Endothelial cell of umbilical vein (primary cell): ENCODE measurements around the gene DPYD. TPM values are rescaled to one million over a fixed set of nuclear protein-coding genes. Genes with fewer than 3 reads are reported as not detected.

ENCODE experiments used
- BruUV-seq: library from RNA; stranded (reverse); fragments of 400-500 nt; replicated peaks from 2 replicates; lab custom pipeline; 2021; lab: Mats Ljungman, UMichigan
- CTCF ChIA-PET: fragments of 300-600, 350-600 bp; sonication (Branson Sonifier 250); formaldehyde crosslinking; loops from one replicate; lab custom pipeline; 2021; ENCODE audit warnings: antibody characterized with exemption, inconsistent platforms; lab: Charles Lee
- POLR2A ChIA-PET: fragments of 300-600, 350-600 bp; sonication (Branson Sonifier 250); formaldehyde crosslinking; loops from one replicate; lab custom pipeline; 2021; ENCODE audit warnings: antibody characterized with exemption, inconsistent platforms; lab: Charles Lee
- DNase-seq: peaks from one replicate; pipeline ENCODE4 v3.0.0-alpha.2; 2011; ENCODE audit warnings: low read depth, low spot score
- FAIRE-seq: peaks from 2 replicates; lab custom pipeline; 2011; peaks lifted over from hg19 to GRCh38; lab: Jason Lieb, UNC
- H2AFZ ChIP-seq: 2 replicates; pipeline ENCODE4 v1.6.0; 2012; ENCODE audit warnings: low read depth, low read length, control low read depth, inconsistent platforms
- H3K27ac ChIP-seq: 2 replicates; pipeline ENCODE4 v1.5.1; 2011; ENCODE audit warnings: low read depth, mild to moderate bottlenecking, control low read depth, low read length, moderate library complexity; ENCODE audit not compliant: insufficient read depth
- H3K27me3 ChIP-seq, 2 experiments: 2 replicates each; pipeline versions ENCODE4 v1.6.0 to v1.6.1; 2011; ENCODE audit warnings: low read length in 2 of 2, mixed read lengths in 1 of 2; ENCODE audit not compliant: control insufficient read depth in 2 of 2, insufficient read depth in 2 of 2
- H3K36me3 ChIP-seq, 2 experiments: 2 replicates in 1 of 2; 3 replicates in 1 of 2; pipeline ENCODE4 v1.5.1; 2011; ENCODE audit warnings: low read length in 2 of 2, mild to moderate bottlenecking in 1 of 2, moderate library complexity in 1 of 2; ENCODE audit not compliant: control insufficient read depth in 2 of 2, insufficient read depth in 2 of 2; ENCODE audit errors: extremely low read depth in 1 of 2
- H3K4me1 ChIP-seq: 3 replicates; pipeline ENCODE4 v1.5.1; 2011; ENCODE audit warnings: mild to moderate bottlenecking, low read length; ENCODE audit not compliant: control insufficient read depth, insufficient read depth; ENCODE audit errors: extremely low read depth
- H3K4me2 ChIP-seq: 2 replicates; pipeline ENCODE4 v1.6.1; 2011; ENCODE audit warnings: low read length, control low read depth, mixed read lengths; ENCODE audit not compliant: insufficient read depth
- H3K4me3 ChIP-seq, 3 experiments: fragments of 200-600 bp in 1 of 3; sonication (generic), shearing (Covaris generic) in 1 of 3; replicated peaks in 1 of 3; 2 replicates each; pipeline ENCODE4 v1.5.1; 2011 to 2016; ENCODE audit warnings: control low read depth in 3 of 3, low read length in 3 of 3, mild to moderate bottlenecking in 2 of 3, inconsistent platforms in 1 of 3, low read depth in 1 of 3, moderate library complexity in 1 of 3; ENCODE audit not compliant: insufficient read depth in 1 of 3
- H3K79me2 ChIP-seq: 2 replicates; pipeline ENCODE4 v1.6.0; 2012; ENCODE audit warnings: low read length, inconsistent platforms; ENCODE audit not compliant: control insufficient read depth, insufficient read depth
- H3K9ac ChIP-seq: replicated peaks from 2 replicates; pipeline ENCODE3; 2011; ENCODE audit warnings: low read length, control low read depth; ENCODE audit not compliant: insufficient read depth; ENCODE audit errors: extremely low read depth
- H3K9me1 ChIP-seq: replicated peaks from 3 replicates; pipeline ENCODE4 v1.6.0; 2011; ENCODE audit warnings: mild to moderate bottlenecking, low read length; ENCODE audit not compliant: control insufficient read depth, insufficient read depth; ENCODE audit errors: extremely low read depth
- H3K9me3 ChIP-seq: replicated peaks from 2 replicates; pipeline ENCODE4 v1.5.1; 2012; ENCODE audit warnings: low read length, inconsistent platforms; ENCODE audit not compliant: control insufficient read depth, insufficient read depth
- H4K20me1 ChIP-seq: replicated peaks from 2 replicates; pipeline ENCODE3; 2011; ENCODE audit warnings: mild to moderate bottlenecking, low read length; ENCODE audit not compliant: control insufficient read depth, insufficient read depth; ENCODE audit errors: extremely low read depth
- CTCF ChIP-seq, 2 donors: IDR thresholded peaks; 1 replicate in 1 of 2; 2 replicates in 1 of 2; pipeline ENCODE4 v1.5.1; 2011; ENCODE audit warnings: low read length in 2 of 2, mild to moderate bottlenecking in 2 of 2, moderate library complexity in 2 of 2, control low read depth in 1 of 2, inconsistent platforms in 1 of 2, low read depth in 1 of 2; ENCODE audit not compliant: insufficient read depth in 1 of 2; ENCODE audit errors: extremely low read depth in 1 of 2
- EZH2 ChIP-seq: IDR thresholded peaks from 2 replicates; pipeline ENCODE4 v1.6.1; 2012; ENCODE audit warnings: borderline replicate concordance, low read depth, mild to moderate bottlenecking, moderate library complexity, low read length, inconsistent platforms; ENCODE audit not compliant: severe bottlenecking
- FOS ChIP-seq: IDR thresholded peaks from 2 replicates; pipeline ENCODE4 v1.6.1; 2011; ENCODE audit warnings: mild to moderate bottlenecking, low read length, moderate library complexity, borderline replicate concordance; ENCODE audit not compliant: insufficient read depth
- GATA2 ChIP-seq: IDR thresholded peaks from 2 replicates; pipeline ENCODE4 v1.7.0; 2011; ENCODE audit warnings: low read depth, mild to moderate bottlenecking, moderate library complexity, mixed read lengths, low read length; ENCODE audit not compliant: insufficient read length, insufficient read depth
- JUN ChIP-seq: IDR thresholded peaks from 2 replicates; pipeline ENCODE4 v1.6.1; 2011; ENCODE audit warnings: borderline replicate concordance, low read depth; ENCODE audit not compliant: insufficient read length, insufficient read depth
- MAX ChIP-seq: IDR thresholded peaks from 2 replicates; pipeline ENCODE4 v1.6.1; 2011; ENCODE audit not compliant: insufficient read depth, insufficient read length
- MYC ChIP-seq: IDR thresholded peaks from one replicate; pipeline ENCODE4 v1.6.1; 2011; ENCODE audit warnings: mild to moderate bottlenecking, low read depth, low read length
- POLR2A ChIP-seq: IDR thresholded peaks from 2 replicates; pipeline ENCODE4 v1.6.1; 2012; ENCODE audit warnings: low read depth, mild to moderate bottlenecking, control low read depth, low read length
- POLR2AphosphoS5 ChIP-seq: IDR thresholded peaks from 2 replicates; pipeline ENCODE4 v1.6.1; 2012; ENCODE audit warnings: low read depth, mild to moderate bottlenecking, control low read depth, low read length, moderate library complexity; ENCODE audit not compliant: insufficient read depth
- dilution Hi-C: fragments of 300-500 bp; cut with MboI; formaldehyde crosslinking; loops from one replicate; pipeline ENCODE4 v1.15.0; 2019; ENCODE audit warnings: low sequenced_read_pairs; ENCODE audit not compliant: extremely low pct_ligation_motif_present
- intact Hi-C: fragments of 100-400 bp; cut with micrococcal nuclease; formaldehyde crosslinking; loops from one replicate; pipeline ENCODE4 v1.10.0; 2022
- polyA plus RNA-seq, 4 experiments: library from polyadenylated mRNA; depleted of rRNA in 3 of 4; stranded (reverse) in 3 of 4; unstranded in 1 of 4; fragments of >200 nt; gene quantifications; 2 replicates each; pipeline versions ENCODE4 v1.2.1 to v1.2.3, GENCODE V29; 2011 to 2012; ENCODE audit warnings: missing spikeins in 1 of 4
- total RNA-seq: library from RNA; stranded (reverse); gene quantifications from 2 replicates; pipeline ENCODE4 v1.2.3, GENCODE V29; 2021

Gene DPYD
- total and polyA plus RNA-seq, 2 donors (not counting 3 experiments of a cell fraction or from before 2014, with no cell fraction given) = 4.6 to 15.1 TPM

GRCh38 chr1:97553971-97554370, 366.9 kb downstream of the DPYD start:
- no peak overlapping the region for H3K4me2 ChIP-seq
- no peaks in the 10 kb centered on the region for H3K36me3 ChIP-seq
- intact Hi-C loops (no loop called here), dilution Hi-C loops (no loop called here)
- H3K9me1 ChIP-seq = no peaks in the 10 kb centered on the region
- H4K20me1 ChIP-seq = no peaks in the 10 kb centered on the region
- H3K79me2 ChIP-seq = no peaks in the 10 kb centered on the region
- no peak overlapping the region for H3K27ac ChIP-seq
- FAIRE-seq (no peak), DNase-seq (no peak)
- no peaks in the 10 kb centered on the region for H3K27me3 ChIP-seq
- no peak overlapping the region for H3K4me3 ChIP-seq
- TF ChIP-seq POLR2AphosphoS5 = no peak
- no peak for TF ChIP-seq FOS
- TF ChIP-seq JUN = no peak
- no peak for TF ChIP-seq CTCF (IDR thresholded peaks at IDR 0.05; ENCODE audit: extremely low read depth in 1 of 2, insufficient read depth in 1 of 2, low read depth in 1 of 2, low read length in 2 of 2)
- no peak for TF ChIP-seq EZH2
- no peak for TF ChIP-seq GATA2
- no peak for TF ChIP-seq MYC
- TF ChIP-seq POLR2A = no peak
- TF ChIP-seq MAX = no peak
- BruUV-seq = no TSS peak
- no peak overlapping the region for H3K9ac ChIP-seq
- no peak overlapping the region for H2AFZ ChIP-seq
- H3K9me3 ChIP-seq = no peaks in the 10 kb centered on the region
- no peaks in the 10 kb centered on the region for H3K4me1 ChIP-seq
- ChIA-PET CTCF (interaction anchor here (0.8 to 2.4 kb wide), 4 partner anchors 10 to 313 kb away, joined by 3 to 7 read pairs (median 4); no protein-coding TSS in a partner anchor), POLR2A (no interaction called here)
